Mammary epithelial cell (primary cell): ENCODE results near the gene SERHL2.
"Not testable (repeated sequence)": the region's sequence is repeated elsewhere in the genome, so short reads cannot be mapped to it uniquely, and the experiment has no call there.

ENCODE experiments used
- CTCF ChIP-seq, 2 donors: IDR thresholded peaks in 1 of 2; conservative IDR thresholded peaks in 1 of 2; 2 replicates each; pipeline ENCODE4 v1.5.1; 2011 to 2012; ENCODE audit warnings: inconsistent platforms in 2 of 2, low read length in 2 of 2, mild to moderate bottlenecking in 2 of 2, control low read depth in 1 of 2, low read depth in 1 of 2; ENCODE audit not compliant: insufficient read depth in 1 of 2; ENCODE audit errors: extremely low read depth in 1 of 2
- EZH2 ChIP-seq: IDR thresholded peaks from 2 replicates; pipeline ENCODE4 v1.6.1; 2012; ENCODE audit warnings: low read length, inconsistent platforms, borderline replicate concordance

DNA sequence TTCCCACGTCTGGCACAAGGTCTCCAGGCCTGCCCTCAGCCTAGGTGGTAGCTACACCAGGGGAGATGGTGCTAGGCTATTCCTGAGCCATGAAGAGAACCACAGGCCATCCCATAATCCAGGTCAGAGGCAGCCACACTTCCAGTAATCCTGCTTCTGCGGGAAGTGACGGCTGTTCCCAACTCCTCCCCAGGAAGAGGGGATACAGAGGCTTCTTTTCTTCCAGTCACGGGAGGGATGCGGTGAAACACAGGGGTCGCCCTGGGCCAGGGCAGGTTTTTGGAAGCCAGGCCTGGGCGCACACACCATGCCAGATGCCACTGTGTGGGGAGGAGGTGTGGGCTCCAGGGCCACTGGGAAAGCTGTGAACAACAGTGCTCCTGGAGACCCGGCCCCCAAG is 38.5 kb upstream of the SERHL2 start:
- TF ChIP-seq CTCF (conservative IDR thresholded peaks at IDR 0.05 in 1 of 2, IDR thresholded peaks at IDR 0.05 in 1 of 2; ENCODE audit: extremely low read depth in 1 of 2, insufficient read depth in 1 of 2, low read depth in 1 of 2, low read length in 2 of 2); EZH2: not testable (repeated sequence)
